ENCODE data around the gene GP2.

The GP2 gene

GRCh38 chr16:20327444-20328041 lies at the start of gene GP2:
GP2 (minus strand) TSS chr16:20327513; CDS start chr16:20326431, 1,082 bp downstream.
- DNase-seq (ENCODE audit: low read depth) = no peak

- no peak for DNase-seq (ENCODE audit: low read depth)
These were observed 45.4 kb upstream of the GP2 start for GRCh38 chr16:20372701-20373100.

GRCh38 chr16:20369452-20370054 lies 42.2 kb upstream of the GP2 start:
- no peak for DNase-seq (ENCODE audit: low read depth)

- no peak for DNase-seq (ENCODE audit: low read depth)
These were observed 36.7 kb upstream of the GP2 start for GRCh38 chr16:20364051-20364450.

GRCh38 chr16:20363191-20363590 lies 35.9 kb upstream of the GP2 start:
- DNase-seq (ENCODE audit: low read depth) = no peak

GRCh38 chr16:20359997-20360396 lies 32.7 kb upstream of the GP2 start:
- DNase-seq (ENCODE audit: low read depth) = no peak

- DNase-seq (ENCODE audit: low read depth) = no peak
These were observed 27.9 kb upstream of the GP2 start for GRCh38 chr16:20355114-20355782.

GRCh38 chr16:20353379-20353778 lies 26.1 kb upstream of the GP2 start:
- DNase-seq (ENCODE audit: low read depth) = no peak

GRCh38 chr16:20352615-20353014 lies 25.3 kb upstream of the GP2 start, which contains the start of gene UMOD:
UMOD (minus strand) TSS chr16:20352715; CDS start chr16:20350737, 1,978 bp downstream.
- no peak for DNase-seq (ENCODE audit: low read depth)

- DNase-seq (ENCODE audit: low read depth) = no peak
These were observed 22.3 kb upstream of the GP2 start for GRCh38 chr16:20349615-20350014.

- no peak for DNase-seq (ENCODE audit: low read depth)
These were observed 21.3 kb upstream of the GP2 start for GRCh38 chr16:20348365-20349185.

GRCh38 chr16:20347666-20348364 lies 20.5 kb upstream of the GP2 start:
- DNase-seq (ENCODE audit: low read depth) = no peak

GRCh38 chr16:20344611-20345010 lies 17.3 kb upstream of the GP2 start:
- DNase-seq (ENCODE audit: low read depth) = no peak

- no peak for DNase-seq (ENCODE audit: low read depth)
These were observed 12.4 kb upstream of the GP2 start for GRCh38 chr16:20339744-20340143.

GRCh38 chr16:20336955-20337354 lies 9.6 kb upstream of the GP2 start:
- DNase-seq (ENCODE audit: low read depth) = no peak

- DNase-seq (ENCODE audit: low read depth) = no peak
These were observed 7.1 kb upstream of the GP2 start for GRCh38 chr16:20334396-20334795.

GRCh38 chr16:20333120-20333519 lies 5.8 kb upstream of the GP2 start:
- no peak for DNase-seq (ENCODE audit: low read depth)

GRCh38 chr16:20332411-20332810 lies 5.1 kb upstream of the GP2 start:
- DNase-seq (ENCODE audit: low read depth) = no peak

- no peak for DNase-seq (ENCODE audit: low read depth)
These were observed 4.3 kb upstream of the GP2 start for GRCh38 chr16:20331635-20332034.

- DNase-seq (ENCODE audit: low read depth) = no peak
These were observed 2.3 kb upstream of the GP2 start for GRCh38 chr16:20329392-20330138.

GRCh38 chr16:20326321-20326720 lies 992 bp downstream of the GP2 start:
- DNase-seq (ENCODE audit: low read depth) = no peak

Data from stimulated activated CD4-positive, alpha-beta T cell treated with anti-CD3 and anti-CD28 coated beads, Interleukin-2, amount 100 ng/mL, for 4 hours (primary cell).